ENCODE measurements around the gene PRMT7.

DNA sequence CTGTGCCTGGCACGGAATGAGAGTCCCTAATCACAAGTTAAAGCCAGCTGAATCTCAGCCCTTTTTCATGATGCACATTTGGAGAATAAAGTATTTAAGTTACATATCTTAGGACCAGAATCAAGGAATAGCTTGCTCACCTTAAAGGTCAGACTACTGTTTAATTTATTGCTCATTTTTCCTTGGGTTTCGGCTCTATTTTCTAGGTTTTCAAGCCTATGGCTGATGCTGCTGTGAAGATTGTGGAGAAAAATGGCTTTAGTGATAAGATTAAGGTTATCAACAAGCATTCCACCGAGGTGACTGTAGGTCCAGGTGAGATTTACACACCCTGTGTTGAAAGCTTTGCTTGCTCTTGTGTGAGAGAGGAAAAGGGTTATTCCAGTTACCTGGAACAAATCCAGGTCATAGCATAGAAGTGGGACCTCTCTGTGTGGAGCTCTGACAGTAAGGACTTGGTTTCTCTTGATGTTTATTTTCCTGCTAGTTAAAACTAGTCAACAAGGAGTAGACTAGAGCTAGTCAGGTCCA lies 18.1 kb downstream of the PRMT7 start:
- peak; percentile 50 for TF ChIP-seq CTCF (IDR thresholded peaks at IDR 0.05)
- TF ChIP-seq EZH2 (IDR thresholded peaks at IDR 0.05; ENCODE audit: borderline replicate concordance, insufficient read depth, low read depth, low read length, poor library complexity, severe bottlenecking), result no peak
